ENCODE results near the gene TEX38.
A peak's percentile ranks its signal among the peaks of the same experiment; 100 is the strongest.

The TEX38 gene

GRCh38 chr1:46637444-46638083 lies 34.1 kb upstream of the TEX38 start:
- no peak overlapping the region for H3K4me3 ChIP-seq (ENCODE audit: low read length)
- DNase-seq (ENCODE audit: low read depth) = no peak
- no peak for TF ChIP-seq CTCF (conservative IDR thresholded peaks at IDR 0.05; ENCODE audit: low read depth, low read length)

DNA sequence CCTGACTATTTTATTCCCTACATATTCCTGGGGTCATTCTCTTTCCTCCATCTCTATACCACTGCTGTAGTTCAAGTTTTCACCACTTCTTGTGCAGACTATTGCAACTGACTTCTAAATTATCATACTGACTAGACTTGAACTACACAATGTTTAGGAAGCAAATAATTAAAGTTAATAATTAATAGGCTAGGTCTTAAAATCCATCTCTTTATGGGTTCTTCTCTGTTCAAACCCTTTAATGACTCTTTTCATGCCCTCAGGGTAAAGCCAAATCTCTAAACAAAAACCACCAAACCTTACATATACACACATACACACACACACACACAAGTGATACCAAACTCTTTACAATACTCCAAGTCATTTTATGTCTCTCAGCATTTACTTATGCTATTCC lies 32.7 kb upstream of the TEX38 start:
- H3K4me3 ChIP-seq (ENCODE audit: low read length) = no peak overlapping the region
- no peak for DNase-seq (ENCODE audit: low read depth)
- no peak for TF ChIP-seq CTCF (conservative IDR thresholded peaks at IDR 0.05; ENCODE audit: low read depth, low read length)

GRCh38 chr1:46639547-46639946 lies 32.1 kb upstream of the TEX38 start:
- no peak overlapping the region for H3K4me3 ChIP-seq (ENCODE audit: low read length)
- TF ChIP-seq CTCF (conservative IDR thresholded peaks at IDR 0.05; ENCODE audit: low read depth, low read length) = no peak
- no peak for DNase-seq (ENCODE audit: low read depth)

DNA sequence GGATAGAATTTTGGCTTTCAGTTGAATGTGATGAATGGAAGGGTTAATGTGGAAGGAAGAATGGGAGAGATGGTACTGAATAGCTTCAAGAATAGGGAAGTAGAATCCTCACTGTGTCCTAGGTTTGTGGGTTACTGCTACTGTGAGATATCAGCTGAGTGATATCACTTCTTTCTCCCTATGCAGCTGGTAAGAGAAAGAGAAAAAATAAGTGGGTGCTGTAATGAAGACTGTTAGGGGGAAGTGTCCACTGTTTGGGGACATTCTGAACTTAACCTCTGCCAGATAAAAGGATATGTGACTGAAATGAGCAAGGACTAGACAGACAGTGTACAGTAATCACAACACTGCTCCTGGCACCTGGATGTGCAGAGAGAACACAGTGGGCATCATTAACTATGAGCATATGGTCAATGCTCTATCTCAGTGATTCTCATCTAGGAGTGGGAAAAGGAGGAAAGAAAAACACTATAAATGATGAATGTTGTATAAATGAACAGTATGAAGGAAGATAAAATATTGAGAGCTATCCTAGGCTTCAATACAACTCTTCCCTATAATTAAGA lies 29.5 kb upstream of the TEX38 start:
- TF ChIP-seq CTCF (conservative IDR thresholded peaks at IDR 0.05; ENCODE audit: low read depth, low read length) = no peak
- no peak for DNase-seq (ENCODE audit: low read depth)
- no peak overlapping the region for H3K4me3 ChIP-seq (ENCODE audit: low read length)

DNA sequence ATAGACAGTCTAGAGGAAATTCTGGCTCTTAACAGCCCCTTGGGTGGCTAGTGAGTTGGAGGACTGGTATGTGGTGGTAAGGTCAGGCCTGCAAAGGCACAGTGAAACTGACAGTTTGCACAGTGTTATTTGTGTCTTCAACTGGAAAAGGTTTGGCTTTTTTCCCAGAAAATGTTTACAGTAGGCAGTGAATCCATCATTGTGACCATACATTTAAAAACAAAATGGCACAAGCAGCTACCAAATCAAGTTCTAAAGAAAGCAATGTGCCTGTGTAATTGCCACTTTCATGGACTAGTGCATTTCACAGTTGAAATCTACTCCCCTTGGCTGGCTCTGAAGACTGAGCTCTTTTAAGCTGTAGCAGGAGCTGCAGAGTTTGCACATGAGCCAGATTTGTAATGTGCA lies 28.3 kb upstream of the TEX38 start:
- no peak overlapping the region for H3K4me3 ChIP-seq (ENCODE audit: low read length)
- TF ChIP-seq CTCF (conservative IDR thresholded peaks at IDR 0.05; ENCODE audit: low read depth, low read length) = no peak
- peak; percentile 75 for DNase-seq (ENCODE audit: low read depth)

- TF ChIP-seq CTCF (conservative IDR thresholded peaks at IDR 0.05; ENCODE audit: low read depth, low read length) = no peak
- H3K4me3 ChIP-seq (ENCODE audit: low read length) = no peak overlapping the region
- DNase-seq (ENCODE audit: low read depth) = no peak
Observed at GRCh38 chr1:46645815-46646214, 25.8 kb upstream of the TEX38 start.

- no peak for TF ChIP-seq CTCF (conservative IDR thresholded peaks at IDR 0.05; ENCODE audit: low read depth, low read length)
- H3K4me3 ChIP-seq (ENCODE audit: low read length) = no peak overlapping the region
- DNase-seq (ENCODE audit: low read depth) = no peak
Observed at GRCh38 chr1:46646331-46646730, 25.3 kb upstream of the TEX38 start.
